ENCODE measurements around the gene GPC6.

The GPC6 gene

DNA sequence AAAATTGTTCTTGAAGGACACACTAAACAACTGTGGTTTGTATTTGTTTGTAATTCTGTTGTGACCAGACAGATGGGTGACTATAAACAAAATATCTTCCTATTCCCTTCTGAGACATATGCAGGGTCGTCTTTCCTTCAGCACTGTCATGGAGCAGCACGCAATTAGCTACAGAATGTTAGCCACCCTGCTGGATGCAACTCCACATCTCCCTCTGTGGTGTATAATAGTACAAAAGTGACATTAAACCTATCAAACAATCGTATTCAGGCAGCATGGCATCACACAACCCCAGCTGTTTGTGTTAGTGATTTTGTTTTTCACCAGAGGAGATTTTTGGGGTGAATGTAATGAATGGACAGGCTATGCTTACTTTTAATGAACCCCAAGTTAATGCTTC is 146.2 kb downstream of the GPC6 start:
- DNase-seq (ENCODE audit: low spot score) (no peak), ATAC-seq (ENCODE audit: low read depth) (no peak)
- Histone ChIP-seq H3K36me3 (ENCODE audit: low read depth) (no peaks in the 10 kb centered on the region), H3K27ac (ENCODE audit: poor library complexity, severe bottlenecking) (no peak overlapping the region), H3K4me1 (ENCODE audit: insufficient read depth, poor library complexity, severe bottlenecking) (no peaks in the 10 kb centered on the region), H3K4me3 (ENCODE audit: severe bottlenecking) (no peak overlapping the region), H3K27me3 (ENCODE audit: insufficient read depth, poor library complexity, severe bottlenecking) (peaks cover 3% of the 10 kb centered on the region), H3K9me3 (ENCODE audit: severe bottlenecking) (peaks cover 3% of the 10 kb centered on the region)
- TF ChIP-seq, protein P1, sequence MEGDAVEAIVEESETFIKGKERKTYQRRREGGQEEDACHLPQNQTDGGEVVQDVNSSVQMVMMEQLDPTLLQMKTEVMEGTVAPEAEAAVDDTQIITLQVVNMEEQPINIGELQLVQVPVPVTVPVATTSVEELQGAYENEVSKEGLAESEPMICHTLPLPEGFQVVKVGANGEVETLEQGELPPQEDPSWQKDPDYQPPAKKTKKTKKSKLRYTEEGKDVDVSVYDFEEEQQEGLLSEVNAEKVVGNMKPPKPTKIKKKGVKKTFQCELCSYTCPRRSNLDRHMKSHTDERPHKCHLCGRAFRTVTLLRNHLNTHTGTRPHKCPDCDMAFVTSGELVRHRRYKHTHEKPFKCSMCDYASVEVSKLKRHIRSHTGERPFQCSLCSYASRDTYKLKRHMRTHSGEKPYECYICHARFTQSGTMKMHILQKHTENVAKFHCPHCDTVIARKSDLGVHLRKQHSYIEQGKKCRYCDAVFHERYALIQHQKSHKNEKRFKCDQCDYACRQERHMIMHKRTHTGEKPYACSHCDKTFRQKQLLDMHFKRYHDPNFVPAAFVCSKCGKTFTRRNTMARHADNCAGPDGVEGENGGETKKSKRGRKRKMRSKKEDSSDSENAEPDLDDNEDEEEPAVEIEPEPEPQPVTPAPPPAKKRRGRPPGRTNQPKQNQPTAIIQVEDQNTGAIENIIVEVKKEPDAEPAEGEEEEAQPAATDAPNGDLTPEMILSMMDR (IDR thresholded peaks at IDR 0.05; ENCODE audit: poor library complexity, severe bottlenecking) = no peak

DNA sequence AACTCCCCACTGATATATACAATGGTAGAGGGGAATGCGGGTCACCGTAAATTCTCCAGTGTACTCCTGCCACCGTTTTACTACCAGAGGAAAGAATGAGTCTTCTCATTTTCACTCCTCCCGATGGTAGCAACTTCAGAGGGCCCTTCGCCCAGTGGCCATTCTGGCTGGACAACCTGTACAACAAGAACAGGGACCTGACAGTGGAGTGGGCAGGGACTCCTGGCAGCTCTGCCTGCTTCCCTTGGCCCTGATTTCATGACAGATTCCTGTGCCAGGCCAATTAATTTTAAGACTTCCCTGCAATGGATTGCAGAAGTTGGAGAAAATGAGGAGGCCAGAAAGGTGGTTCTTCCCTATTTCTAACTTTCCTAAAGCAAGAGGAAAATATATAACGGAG is 148.9 kb downstream of the GPC6 start:
- Histone ChIP-seq H3K27ac (ENCODE audit: poor library complexity, severe bottlenecking) (no peak overlapping the region), H3K9me3 (ENCODE audit: severe bottlenecking) (no peaks in the 10 kb centered on the region), H3K4me1 (ENCODE audit: insufficient read depth, poor library complexity, severe bottlenecking) (no peaks in the 10 kb centered on the region), H3K36me3 (ENCODE audit: low read depth) (no peaks in the 10 kb centered on the region), H3K27me3 (ENCODE audit: insufficient read depth, poor library complexity, severe bottlenecking) (no peaks in the 10 kb centered on the region), H3K4me3 (ENCODE audit: severe bottlenecking) (no peak overlapping the region)
- DNase-seq (ENCODE audit: low spot score) (no peak), ATAC-seq (ENCODE audit: low read depth) (no peak)
- TF ChIP-seq, protein P1 (IDR thresholded peaks at IDR 0.05; ENCODE audit: poor library complexity, severe bottlenecking) = no peak

DNA sequence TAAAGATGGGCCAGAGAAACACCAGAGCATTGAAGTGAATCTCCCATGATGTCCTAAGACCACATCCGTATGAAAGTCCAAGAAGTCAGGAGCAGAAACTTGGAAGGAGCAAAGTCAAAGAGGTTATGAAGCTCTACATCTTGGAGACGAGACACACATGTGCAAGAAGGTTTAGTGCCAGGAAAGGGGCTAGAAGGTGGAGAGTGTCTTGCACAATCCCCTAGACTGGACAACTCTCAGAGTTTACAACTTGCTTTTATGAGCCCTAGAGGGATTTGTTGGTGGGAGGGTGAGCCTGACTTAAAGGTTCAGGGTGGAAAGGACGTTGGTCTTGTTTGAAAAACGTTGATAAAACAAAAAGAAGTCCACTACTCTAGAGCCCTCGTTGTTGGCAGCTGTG is 150.6 kb downstream of the GPC6 start:
- no peak for DNase-seq (ENCODE audit: low spot score)
- H3K36me3 ChIP-seq (ENCODE audit: low read depth) = no peaks in the 10 kb centered on the region
- H3K4me3 ChIP-seq (ENCODE audit: severe bottlenecking) = no peak overlapping the region
- no peak overlapping the region for H3K27ac ChIP-seq (ENCODE audit: poor library complexity, severe bottlenecking)
- TF ChIP-seq, protein P1 (IDR thresholded peaks at IDR 0.05; ENCODE audit: poor library complexity, severe bottlenecking) = no peak
- ATAC-seq (ENCODE audit: low read depth) = no peak
- H3K9me3 ChIP-seq (ENCODE audit: severe bottlenecking) = no peaks in the 10 kb centered on the region
- no peaks in the 10 kb centered on the region for H3K27me3 ChIP-seq (ENCODE audit: insufficient read depth, poor library complexity, severe bottlenecking)
- no peaks in the 10 kb centered on the region for H3K4me1 ChIP-seq (ENCODE audit: insufficient read depth, poor library complexity, severe bottlenecking)

DNA sequence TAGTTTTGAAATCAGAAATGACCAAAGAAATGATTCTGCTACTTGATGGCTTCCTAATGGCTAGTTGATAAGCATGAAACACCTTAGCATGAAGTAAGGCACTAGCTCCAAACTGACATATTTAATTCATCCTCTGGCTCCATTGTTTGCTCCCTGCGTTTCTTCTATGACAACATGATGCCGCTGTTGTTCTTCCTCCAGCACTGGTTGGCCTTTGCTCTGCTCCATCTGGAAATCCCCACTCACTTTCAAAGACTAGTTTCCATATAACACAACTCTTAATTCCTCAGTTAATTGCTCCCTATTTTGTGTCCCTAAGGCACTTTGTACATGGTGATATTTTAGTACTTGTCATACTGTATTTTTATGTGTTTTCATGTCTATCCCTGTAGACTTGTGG is 151.6 kb downstream of the GPC6 start:
- Histone ChIP-seq H3K4me1 (ENCODE audit: insufficient read depth, poor library complexity, severe bottlenecking) (no peaks in the 10 kb centered on the region), H3K4me3 (ENCODE audit: severe bottlenecking) (no peak overlapping the region), H3K36me3 (ENCODE audit: low read depth) (no peaks in the 10 kb centered on the region), H3K9me3 (ENCODE audit: severe bottlenecking) (no peaks in the 10 kb centered on the region), H3K27me3 (ENCODE audit: insufficient read depth, poor library complexity, severe bottlenecking) (no peaks in the 10 kb centered on the region), H3K27ac (ENCODE audit: poor library complexity, severe bottlenecking) (no peak overlapping the region)
- ATAC-seq (ENCODE audit: low read depth) (no peak), DNase-seq (ENCODE audit: low spot score) (no peak)
- TF ChIP-seq, protein P1 (IDR thresholded peaks at IDR 0.05; ENCODE audit: poor library complexity, severe bottlenecking) = no peak

DNA sequence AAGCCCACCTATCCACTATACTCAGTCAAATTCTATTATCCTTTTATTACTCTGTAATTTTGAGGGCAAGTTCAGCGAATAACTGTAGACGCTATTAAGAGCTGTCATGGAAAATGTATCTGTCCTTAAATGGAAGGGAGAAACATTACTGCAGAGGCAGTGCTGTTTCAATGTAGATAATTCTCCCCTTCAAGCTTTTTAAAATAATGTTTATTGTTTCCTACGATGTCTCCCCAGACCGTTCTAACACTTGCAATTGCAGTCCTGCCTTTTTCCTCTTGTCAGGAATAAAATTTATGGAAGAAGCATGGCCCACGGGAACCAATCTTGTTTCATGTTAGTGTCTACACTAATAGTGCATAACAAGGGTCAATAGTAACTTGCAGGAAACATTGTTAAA is 159.5 kb downstream of the GPC6 start:
- Histone ChIP-seq H3K4me1 (ENCODE audit: insufficient read depth, poor library complexity, severe bottlenecking) (peaks cover 3% of the 10 kb centered on the region), H3K27ac (ENCODE audit: poor library complexity, severe bottlenecking) (no peak overlapping the region), H3K9me3 (ENCODE audit: severe bottlenecking) (no peaks in the 10 kb centered on the region), H3K4me3 (ENCODE audit: severe bottlenecking) (no peak overlapping the region), H3K36me3 (ENCODE audit: low read depth) (no peaks in the 10 kb centered on the region), H3K27me3 (ENCODE audit: insufficient read depth, poor library complexity, severe bottlenecking) (no peaks in the 10 kb centered on the region)
- no peak for DNase-seq (ENCODE audit: low spot score)
- TF ChIP-seq, protein P1 (IDR thresholded peaks at IDR 0.05; ENCODE audit: poor library complexity, severe bottlenecking) = no peak
- ATAC-seq (ENCODE audit: low read depth) = no peak
